ENCODE results near the gene MICALL1. TPM values are rescaled to one million over a fixed set of nuclear protein-coding genes. Genes with fewer than 3 reads are reported as not detected.
"Not testable (repeated sequence)": the region's sequence is repeated elsewhere in the genome, so short reads cannot be mapped to it uniquely, and the experiment has no call there.

The MICALL1 gene
- total RNA-seq, 1 donor from 2014 or later, result 85.0 TPM

DNA sequence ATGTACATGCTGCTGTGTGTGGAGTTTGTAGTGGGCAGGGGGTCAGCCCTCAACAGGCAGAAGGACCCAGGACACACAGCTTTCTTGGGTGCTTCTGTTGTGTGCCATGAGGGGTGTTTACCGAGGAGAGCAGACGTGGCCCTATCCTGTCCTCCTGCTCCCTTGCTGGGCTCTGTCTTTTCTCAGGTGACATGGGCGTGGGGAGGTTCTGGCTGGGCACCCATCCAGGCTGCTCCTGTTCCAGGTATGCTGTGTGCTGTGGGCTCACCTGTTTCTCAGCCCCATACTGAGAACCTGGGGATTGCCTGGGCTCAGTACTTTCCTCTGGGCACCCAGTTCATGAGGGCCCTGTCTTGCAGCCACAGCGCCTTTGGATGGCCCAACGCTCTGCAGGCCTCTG, 23.3 kb downstream of the MICALL1 start:
- DNase-seq (ENCODE audit: low spot score), result no peak

GRCh38 chr22:37930270-37930951, 24.3 kb downstream of the MICALL1 start:
- no peak for DNase-seq (ENCODE audit: low spot score)

DNA sequence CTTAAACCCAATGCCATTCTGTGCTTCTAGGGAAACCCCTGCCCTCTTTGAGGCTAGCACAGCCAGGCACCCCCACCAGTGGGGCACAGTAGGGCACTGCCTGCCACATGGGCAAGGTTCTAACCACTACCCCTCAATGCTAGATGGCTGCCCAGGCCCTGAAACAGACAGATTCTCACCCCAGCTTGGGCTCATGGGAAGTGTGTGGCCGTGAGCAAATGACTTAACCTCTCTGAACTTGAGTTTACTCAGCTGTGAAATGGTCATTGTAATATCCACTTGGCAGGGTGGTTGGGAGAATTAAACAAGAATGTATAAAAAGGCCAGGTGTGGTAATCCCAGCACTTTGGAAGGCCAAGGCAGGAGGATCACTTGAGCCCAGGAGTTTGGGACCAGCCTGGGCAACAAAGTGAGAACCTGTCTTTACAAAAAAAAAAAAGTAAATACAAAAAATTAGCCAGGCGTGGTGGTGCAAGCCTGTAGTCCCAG, 24.9 kb downstream of the MICALL1 start:
- DNase-seq (ENCODE audit: low spot score), result no peak

DNA sequence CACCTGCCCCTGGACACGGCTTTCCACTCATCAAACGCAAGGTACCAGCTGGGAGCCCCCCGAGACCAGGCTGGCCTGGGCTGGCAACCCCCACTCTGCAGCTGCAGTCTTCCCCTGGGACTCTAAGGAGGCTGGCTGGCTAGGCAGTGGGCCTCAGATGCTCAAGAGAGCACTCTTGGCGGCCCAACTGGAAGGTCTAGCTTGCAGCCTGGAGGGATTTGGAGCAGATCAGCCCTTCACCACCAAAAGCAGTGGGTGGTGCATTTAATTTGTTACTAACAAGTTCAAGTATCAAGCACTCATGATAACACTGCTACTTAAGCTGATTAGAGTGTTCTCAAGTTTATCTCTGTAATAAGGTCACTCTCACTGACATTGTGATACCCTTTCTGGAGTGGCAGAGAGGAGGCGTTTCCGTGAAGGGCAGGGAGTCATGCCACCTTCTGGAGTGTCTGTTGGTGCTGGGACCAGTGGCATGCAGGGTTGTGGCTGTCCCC, 25.8 kb downstream of the MICALL1 start:
- DNase-seq (ENCODE audit: low spot score), result no peak

GRCh38 chr22:37932401-37932800, 26.3 kb downstream of the MICALL1 start:
- DNase-seq (ENCODE audit: low spot score), result no peak

- no peak for DNase-seq (ENCODE audit: low spot score)
Measured at GRCh38 chr22:37932821-37933578, 26.9 kb downstream of the MICALL1 start.

DNA sequence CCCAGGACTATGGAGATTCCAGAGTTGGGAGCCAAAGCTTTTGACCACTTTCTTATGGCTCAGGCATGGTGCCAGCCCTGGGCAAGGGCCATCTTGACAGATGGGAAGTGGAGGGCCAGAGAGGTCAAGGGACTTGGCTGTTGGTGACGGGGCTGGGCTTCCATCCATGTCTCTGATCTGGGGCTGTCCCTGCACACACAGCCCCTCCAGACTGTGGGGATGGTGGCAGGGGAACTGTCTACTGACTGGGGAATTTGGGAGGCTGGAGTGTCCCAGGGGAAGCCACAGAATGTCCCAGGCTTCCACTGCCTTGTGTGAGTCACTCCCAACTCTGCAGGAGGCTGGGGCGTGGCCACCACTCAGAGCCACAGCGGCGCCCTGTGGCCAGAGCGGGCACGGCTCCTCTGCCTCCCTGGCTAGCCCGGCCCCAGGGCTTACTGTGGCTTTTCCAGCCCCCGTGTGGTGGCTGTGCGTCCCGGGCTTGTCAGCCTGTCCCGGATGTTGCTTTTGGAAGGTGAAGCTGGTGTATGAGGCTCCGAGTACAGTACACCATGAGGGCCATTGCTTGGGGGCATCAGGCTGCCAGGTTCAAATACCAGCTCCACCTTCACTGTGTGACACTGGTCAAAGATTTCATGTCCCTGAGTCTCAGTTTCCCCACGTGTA, 27.7 kb downstream of the MICALL1 start:
- DNase-seq (ENCODE audit: low spot score), result peak; percentile 79

- DNase-seq (ENCODE audit: low spot score), result no peak
Measured at GRCh38 chr22:37940698-37941376, 34.7 kb downstream of the MICALL1 start.

DNA sequence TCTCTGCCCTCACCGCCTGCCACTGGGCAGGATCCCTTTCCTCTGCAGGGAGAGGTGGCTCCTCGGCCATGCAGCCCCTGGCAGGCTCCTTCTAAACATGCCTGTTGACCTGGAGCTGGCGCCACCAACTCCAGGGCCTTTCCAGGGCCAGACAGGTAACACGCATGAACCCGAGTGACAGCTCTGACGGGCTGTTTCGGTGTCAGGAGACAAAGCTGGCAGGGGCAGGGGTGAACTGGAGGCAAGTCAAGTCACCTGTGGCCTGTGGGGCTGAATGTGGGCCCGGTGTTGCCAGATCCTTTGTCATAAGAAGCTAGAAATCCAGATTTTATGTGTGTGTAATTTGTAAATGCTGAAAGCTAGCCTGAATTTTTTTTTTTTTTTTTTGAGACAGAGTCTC, 36.0 kb downstream of the MICALL1 start:
- DNase-seq (ENCODE audit: low spot score), result no peak

DNA sequence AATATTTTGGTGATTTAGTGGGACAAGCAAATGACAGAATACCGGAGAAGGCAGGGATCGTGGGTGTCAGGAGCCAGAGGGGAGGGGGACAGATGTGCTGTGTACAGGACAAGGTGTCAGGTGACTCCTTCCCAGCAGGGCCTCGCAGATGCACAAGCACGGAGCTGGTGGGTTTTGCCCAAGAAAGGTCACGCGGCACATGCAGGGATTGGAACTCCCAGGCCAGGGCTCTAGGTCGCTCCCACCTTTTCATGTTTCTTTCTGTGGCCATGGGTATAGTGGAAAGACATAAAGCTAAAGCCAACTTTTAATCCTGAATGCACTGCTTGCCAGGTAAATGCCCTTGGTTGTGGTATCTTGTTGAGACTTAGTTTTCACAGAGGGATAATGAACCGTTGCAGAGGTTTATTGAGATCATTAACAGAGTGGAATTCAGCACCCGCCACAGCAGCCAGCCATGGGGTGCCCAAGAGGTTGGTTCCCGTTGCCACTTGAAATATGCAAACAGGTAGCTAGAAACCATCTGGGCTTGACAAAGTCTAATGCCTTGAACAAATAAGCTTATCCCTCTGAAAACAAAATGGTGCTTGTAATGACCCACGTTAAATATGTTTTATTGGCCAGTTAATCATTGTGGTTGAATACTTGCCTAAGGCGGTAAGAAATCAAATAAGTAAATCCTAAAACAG, 37.2 kb downstream of the MICALL1 start:
- no peak for DNase-seq (ENCODE audit: low spot score)

DNA sequence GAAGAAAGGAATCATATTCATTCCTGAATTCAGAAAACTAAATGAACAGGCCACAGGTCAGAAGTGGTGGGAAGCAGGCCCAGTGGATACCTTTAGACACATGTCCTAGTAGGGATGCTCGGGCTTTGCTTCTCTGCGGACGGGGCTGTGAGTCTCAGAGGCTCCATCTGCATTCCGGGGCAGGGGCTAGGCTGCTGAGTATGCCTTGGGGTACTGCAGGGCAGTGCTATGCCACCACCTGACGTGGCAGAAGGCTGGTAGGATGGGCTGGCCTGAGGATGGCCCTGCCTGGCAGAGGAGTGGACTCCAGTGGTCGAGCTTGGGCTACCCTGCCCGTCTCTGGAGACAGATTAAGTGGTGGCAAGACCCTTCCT, 37.7 kb downstream of the MICALL1 start:
- DNase-seq (ENCODE audit: low spot score), result no peak

- DNase-seq (ENCODE audit: low spot score), result not testable (repeated sequence)
Measured at GRCh38 chr22:37944423-37944822, 38.3 kb downstream of the MICALL1 start.

DNA sequence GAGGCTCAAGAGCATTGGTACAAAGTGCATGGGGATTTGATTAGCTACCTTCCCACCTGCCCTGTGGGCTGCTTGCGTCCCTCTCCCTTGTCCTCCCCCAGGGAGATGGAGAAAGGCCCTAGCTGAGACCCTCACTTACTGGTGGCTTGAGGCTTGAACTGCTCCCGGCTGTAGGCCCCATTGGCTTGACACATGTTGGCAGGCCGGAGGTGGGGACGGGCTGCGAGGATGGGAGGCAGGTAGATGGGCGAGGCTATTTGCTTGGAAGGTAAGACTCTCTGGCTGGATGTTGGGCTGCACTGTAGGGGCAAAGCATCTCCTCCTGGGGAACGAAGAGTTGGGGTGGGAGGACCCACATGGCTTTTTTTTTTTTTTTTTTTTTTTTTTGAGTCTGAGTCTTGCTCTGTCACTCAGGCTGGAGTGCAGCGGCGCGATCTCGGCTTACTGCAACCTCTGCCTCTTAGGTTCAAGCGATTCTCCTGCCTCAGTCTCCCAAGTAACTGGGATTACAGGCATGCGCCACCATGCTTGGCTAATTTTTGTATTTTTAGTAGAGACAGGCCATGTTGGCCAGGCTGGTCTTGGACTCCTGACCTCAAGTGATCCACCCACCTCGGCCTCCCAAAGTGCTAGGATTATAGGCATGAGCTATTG, 41.2 kb downstream of the MICALL1 start:
- DNase-seq (ENCODE audit: low spot score), result not testable (repeated sequence)

GRCh38 chr22:37951305-37951704, 45.2 kb downstream of the MICALL1 start:
- DNase-seq (ENCODE audit: low spot score), result no peak

DNA sequence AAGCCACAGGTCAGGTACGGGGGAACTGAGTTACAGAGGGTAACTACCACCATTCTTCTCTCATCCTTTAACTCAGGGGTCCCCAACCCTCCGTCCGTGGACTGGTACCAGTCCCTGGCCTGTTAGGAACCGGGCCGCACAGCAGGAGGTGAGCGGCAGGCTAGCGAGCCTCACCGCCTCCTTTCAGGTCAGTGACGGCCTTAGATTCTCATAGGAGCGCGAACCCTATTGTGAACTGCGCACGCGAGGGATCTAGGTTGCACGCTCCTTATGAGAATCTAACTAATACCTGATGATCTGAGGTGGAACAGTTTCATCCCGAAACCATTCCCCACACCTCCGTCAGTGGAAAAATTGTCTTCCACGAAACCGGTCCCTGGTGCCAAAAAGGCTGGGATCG, 46.5 kb downstream of the MICALL1 start:
- DNase-seq (ENCODE audit: low spot score), result not testable (repeated sequence)

- no peak for DNase-seq (ENCODE audit: low spot score)
Measured at GRCh38 chr22:37953062-37953436, 47.0 kb downstream of the MICALL1 start.

GRCh38 chr22:37953437-37954179, 47.5 kb downstream of the MICALL1 start, which contains the start of the genes C22orf23 and POLR2F:
Gene C22orf23 (minus strand): TSS chr22:37953601. CDS start chr22:37953149, 452 bp downstream.
Gene POLR2F (plus strand): TSS chr22:37953699. CDS start chr22:37953788, 89 bp downstream.
- peak; percentile 98 for DNase-seq (ENCODE audit: low spot score)

GRCh38 chr22:37954686-37955085, 48.6 kb downstream of the MICALL1 start:
- DNase-seq (ENCODE audit: low spot score), result no peak

- DNase-seq (ENCODE audit: low spot score), result not testable (repeated sequence)
Measured at GRCh38 chr22:37955825-37956397, 49.8 kb downstream of the MICALL1 start.

Data from umbilical cord (tissue), 2 donors.